NCI-H2171 treated with DMSO at 0.1 percent for 48 hours (cell line): Measurements from ENCODE around the gene MTUS2.
"Not testable (repeated sequence)": the region's sequence is repeated elsewhere in the genome, so short reads cannot be mapped to it uniquely, and the experiment has no call there.

ENCODE experiments used
- DNase-seq: peaks from one replicate; lab custom pipeline; 2025; lab: John Stamatoyannopoulos, UW

Gene MTUS2

DNA sequence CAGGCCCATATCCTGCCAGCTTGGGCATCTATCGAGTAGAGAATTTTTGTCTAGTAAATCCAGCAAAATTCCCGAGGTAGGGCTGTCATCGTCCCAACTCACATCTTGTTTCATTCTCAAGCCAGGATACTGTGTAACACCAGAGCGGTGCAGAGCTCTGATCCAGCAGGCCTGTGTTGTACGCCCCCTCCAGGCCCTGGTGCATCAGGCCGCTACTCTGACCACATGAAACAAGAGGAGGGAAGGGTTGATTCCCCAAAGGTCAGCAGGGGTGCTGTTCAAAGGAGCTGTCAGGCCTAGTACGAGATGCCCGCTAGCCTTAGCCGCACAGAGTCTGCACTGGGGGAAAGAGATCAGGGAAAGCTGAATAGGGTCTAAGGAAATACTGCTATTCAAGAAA, 499.3 kb downstream of the MTUS2 start:
- no peak for DNase-seq

DNA sequence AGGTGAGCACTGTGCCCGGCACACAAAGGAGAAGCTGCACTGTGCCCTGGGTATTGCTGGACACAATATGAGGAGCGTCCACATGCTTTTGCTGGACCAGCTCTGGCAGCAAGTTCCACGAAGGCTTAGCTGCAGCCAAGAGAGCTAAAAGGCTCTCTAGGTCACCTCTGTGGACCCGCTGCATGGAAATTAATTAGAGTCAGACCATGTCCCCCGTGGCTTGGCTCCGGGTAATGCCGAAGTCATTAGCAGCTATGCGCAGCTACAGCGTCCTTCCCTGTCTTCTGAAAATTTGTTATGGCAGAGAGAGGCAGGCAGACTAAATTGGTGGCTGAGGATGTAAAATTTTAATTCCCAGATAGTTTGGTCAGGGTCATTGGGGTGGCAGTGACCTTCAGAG, 503.8 kb downstream of the MTUS2 start:
- DNase-seq, result no peak

DNA sequence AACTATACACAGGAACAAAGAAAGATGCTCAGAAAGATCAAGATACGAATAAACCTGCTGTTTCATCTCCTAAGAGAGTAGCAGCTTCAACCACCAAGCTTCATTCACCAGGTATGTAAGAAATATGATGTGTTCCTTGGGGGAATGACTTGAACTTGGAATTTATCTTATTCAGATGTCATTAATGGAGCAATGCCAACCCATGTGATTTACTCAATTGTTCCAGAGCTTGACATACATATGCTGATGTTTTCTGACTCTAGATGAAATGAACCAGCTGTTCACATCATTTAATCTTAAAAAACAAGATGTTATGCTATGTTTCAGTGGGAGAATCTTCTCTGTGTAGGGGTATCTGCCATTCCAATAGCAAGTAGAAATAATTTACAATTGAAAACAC, 504.5 kb downstream of the MTUS2 start:
- DNase-seq, result no peak

DNA sequence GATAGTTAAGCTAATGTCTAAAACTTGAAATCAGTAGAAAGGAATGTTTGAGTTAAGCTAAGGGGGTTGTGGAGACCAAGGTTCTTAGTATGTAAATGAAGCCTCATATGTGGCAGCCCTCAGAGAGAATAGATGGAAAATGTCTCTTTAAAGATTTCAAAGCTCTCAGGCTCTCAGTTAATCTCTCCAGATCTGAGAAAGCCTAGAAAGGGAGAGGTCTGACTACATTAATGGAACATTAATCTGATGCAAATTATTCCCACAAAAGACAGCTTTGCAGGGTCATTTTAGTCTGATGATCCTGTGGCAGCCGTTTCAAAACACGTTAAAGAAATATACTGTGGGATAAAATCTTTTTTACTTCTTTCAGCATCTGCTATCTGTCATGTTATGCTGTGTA, 508.4 kb downstream of the MTUS2 start:
- no peak for DNase-seq

DNA sequence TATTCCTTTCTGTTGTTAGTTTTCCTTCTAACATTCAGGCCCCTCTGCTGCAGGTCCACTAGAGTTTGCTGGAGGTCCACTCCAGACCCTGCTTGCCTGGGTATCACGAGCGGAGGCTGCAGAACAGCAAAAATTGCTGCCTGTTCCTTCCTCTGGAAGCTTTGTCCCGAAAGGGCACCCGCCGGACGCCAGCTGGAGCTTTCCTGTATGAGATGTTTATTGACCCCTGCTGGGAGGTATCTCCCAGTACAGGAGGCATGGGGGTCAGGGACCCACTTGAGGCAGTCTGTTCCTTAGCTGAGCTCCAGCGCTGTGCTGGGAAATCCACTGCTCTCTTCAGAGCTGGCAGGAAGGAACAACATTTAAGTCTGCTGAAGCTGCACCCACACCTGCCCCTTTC, 516.2 kb downstream of the MTUS2 start:
- DNase-seq, result no peak

DNA sequence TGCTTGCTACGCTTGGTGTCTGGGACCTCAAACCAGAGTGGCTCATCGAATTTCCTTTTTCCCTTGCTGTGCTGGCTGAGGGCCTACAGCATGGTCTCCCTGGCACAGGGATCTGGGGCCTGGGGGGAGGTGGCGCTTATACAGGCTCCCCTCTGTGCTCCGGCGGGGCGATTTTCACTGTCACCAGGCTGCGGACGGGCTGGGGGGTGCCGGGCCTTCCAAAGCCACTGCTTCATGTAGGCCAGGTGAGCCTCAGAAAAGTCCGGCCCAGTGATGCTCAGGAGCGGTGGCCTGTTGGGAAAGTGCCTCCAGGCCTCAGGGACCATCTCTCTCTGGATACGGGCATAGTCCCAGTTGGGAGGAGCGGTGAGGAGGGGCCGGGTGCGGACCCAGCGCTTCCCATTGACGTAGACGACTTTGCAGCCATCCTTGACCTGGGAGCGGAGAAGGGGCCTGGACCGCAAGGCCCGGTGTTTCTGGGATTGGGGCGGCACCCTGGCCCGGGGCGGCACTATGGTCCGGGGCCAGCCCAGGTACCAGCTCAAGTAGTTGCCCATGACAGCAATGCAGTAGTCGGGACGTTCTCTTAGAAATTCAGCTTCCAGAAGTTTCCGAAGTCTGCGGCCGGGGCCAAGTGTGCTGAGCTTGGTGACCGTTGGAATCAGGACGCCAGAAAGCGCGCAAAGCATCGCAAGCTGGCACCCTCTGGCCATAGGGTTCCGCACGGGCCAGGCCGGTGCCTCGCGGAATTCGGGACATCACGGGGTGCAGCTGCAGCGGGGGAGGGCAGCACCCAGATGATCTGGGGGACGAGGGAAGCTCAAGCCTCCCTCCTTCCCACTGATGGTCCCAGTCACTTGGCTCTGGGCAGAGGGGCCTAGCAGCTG, 519.5 kb downstream of the MTUS2 start:
- no peak for DNase-seq

DNA sequence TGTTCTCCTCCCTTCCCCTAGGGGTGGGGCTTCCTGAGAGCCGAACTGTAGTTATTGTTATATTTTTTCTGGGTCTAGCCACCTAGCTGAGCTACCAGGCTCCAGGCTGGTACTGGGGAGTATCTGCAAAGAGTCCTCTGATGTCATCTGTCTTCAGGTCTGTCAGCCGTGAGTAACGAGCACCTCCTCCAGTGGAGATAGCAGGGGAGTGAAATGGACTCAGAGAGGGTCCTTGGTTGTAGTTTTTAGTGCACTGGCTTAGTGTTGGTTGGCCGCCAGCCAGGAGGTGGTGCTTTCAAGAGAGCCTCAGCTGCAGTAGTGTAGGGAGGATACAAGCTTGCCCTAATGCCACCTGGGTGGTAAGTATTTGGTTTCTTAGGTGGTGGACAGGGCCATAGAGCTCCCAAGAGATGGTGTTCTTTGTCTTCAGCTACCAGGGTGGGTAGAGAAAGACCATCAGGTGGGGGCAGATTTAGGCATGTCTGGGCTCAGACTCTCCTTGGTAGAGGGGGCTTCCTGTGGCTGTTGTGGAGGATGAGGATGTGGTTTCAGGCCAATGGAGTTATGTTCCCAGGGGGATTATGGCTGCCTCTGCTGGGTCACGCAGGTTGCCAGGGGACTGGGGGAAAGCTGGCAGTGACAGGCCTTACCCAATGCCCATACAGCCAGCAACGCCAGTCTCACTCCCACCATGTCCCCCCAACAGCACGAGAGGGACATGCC, 525.9 kb downstream of the MTUS2 start:
- not testable (repeated sequence) for DNase-seq

DNA sequence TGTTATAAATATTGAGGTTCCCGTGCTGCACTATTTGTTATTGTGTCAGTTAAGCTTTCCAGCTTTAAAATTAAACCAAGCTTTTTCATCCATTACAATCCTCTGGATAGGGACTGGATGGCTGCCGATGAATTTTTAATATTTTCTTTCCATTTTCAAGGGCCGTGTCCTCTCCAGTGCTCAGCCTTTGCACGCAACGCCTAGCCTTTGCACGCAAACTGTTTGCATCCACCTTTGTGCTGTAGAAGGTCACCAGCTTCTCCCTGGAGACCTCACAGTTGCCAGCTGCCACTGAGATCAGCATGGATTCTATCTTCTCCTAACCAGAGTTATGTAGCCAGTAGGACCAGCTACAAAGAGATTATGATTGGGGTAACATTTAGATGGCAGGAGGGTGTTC, 534.9 kb downstream of the MTUS2 start:
- DNase-seq, result no peak

DNA sequence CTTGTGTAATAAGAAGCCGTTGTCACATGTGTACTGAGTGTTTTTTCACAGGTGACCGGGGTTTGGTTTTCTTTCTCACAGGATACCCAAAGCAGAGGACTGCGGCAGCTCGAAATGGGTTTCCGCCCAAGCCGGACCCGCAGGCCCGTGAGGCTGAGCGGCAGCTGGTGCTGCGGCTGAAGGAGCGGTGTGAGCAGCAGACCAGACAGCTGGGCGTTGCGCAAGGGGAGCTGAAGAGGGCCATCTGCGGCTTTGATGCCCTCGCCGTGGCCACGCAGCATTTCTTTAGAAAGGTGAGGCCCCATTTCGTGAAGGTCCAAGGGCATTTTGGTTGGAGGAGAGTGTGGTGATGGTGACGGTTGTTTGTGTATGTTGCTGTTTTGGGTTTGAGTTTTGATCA, 539.0 kb downstream of the MTUS2 start:
- DNase-seq, result no peak

DNA sequence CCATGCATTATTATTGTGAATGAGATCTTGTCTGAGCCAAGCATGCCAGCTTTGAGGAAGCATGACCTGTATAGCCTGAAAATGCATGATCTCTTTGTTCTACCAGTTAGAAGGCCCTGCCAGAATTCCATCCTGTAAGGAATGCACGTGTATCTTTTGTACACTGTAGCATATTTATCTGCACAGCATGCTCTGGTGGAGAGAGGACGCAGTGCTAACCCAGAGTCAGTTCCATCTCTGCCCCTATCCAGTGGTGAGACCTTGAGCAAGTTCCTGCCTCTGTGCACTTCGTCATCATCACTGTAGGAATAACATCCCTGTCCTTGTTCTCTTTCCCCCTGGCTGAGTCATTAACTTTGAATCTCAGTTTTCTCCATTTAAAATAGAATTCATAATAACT, 541.6 kb downstream of the MTUS2 start:
- no peak for DNase-seq

DNA sequence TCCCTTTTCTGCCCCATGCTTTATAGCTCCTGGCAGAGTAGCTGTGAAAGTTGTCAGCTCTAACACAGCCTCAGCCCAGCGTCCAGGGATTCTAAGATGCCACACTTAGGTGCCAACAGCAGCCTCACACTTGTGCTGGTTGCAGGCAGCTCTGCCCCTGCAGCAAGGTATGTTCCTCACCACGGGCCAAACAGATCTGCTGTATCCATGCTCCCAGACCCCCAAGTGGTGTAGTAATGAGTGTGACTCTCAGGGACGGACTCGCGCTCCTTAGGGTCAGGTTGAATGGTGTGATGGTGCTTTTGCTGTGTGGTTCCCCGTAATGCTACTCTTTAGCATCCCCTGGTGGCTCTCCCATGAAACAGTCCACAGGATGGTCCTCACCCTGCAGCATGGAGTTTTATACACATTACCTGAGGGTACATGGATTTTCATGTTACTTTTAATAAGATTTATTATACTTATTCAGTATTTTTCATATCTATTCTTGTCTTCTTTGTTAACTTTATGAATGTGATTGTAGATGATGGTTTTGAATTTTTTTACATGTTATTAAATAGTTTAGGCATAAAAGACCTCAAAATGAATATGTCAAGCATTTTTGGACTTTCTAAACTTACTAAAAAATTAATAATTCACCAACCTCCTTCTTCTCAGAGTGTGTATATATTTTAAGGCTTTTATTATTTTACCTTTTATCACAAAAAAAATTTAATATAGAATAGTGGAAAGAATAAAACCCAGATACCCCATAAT, 542.9 kb downstream of the MTUS2 start:
- peak; percentile 7 for DNase-seq

DNA sequence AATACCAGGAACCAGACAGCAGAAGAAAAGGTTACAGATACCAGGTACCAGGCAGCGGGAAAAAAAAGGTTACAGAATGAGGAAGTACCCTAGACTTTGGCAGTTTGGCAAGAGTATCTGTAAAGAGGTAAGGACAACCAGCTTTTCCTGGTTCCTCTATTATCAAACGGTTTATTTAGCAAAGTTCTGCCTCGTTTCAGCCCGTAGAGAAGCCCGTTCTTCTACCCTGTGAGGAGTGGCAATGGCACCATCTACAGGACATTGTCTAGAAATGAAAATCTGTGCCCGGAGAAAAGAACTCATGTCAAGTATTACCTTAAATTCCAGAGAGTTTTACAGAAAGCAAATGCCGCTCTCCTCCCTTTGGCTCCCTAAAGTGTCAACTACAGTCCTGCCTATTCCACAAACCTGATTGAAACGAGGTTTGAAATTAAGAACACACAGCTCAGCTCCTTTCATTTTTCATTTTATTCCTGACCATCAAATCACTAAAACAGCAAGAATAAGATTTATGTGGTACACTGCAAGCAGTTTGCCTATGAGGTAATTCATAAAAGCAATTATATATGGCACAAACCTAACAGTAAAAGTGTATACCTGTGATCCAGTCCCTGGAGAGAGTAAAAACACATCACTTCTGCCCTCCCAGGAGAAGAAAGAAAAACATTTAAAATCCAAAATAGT, 549.1 kb downstream of the MTUS2 start:
- no peak for DNase-seq

DNA sequence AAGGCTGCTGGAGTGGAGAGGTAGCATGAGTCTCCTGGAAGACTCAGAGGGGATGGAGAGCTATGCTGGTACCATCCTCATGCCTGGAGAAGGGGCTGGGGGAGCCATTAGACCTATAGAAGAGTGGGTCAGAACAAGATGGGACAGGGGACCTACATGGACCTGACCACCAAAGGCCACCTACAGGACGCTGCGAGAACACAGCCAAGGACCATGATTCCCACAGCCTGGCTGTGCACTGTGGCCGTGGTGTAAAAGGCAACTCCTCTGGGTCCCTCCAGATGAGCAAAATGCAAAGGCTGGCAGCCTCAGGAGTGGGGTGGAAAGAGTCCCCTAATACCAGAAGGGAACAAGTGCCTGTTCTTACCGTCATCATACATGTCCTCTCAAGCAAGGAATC, 559.1 kb downstream of the MTUS2 start:
- DNase-seq, result no peak

DNA sequence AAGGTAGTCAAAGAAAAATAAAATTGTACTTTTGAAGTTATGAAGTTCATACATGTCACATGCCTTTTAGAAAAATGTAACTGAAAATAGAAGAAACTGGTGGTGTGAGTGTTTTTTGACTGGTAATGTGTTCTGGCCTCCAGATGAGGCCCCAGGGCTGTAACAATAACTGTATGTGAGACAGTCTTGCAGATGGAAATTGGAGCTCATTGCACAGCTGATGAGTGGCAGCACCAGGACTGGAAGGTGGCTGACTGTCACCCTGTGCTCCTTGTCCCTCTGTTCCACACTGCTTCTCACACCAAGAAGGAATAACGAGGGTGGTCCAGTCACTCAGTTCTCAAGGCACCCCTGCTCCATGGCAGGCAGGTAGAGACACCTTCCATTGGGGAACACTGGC, 559.7 kb downstream of the MTUS2 start:
- no peak for DNase-seq

DNA sequence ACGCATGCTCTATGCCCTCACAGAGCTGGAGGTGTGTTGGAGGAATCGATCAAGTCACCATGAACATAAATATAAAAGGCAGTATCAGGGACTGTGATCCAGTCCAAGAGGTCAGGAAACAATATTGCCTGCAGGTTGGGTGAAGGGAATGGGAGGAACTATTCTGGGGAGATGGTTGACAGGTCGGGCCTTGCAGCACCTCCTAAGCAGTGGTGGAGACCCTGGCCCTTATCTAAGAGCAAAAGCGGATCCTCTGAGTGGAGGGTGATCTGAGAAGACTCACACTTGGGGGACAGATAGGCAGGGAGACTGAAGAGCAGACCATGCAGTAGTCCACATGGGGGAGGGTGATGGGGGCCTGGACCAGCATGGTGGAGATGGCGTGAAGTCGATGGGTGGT, 561.9 kb downstream of the MTUS2 start:
- no peak for DNase-seq

DNA sequence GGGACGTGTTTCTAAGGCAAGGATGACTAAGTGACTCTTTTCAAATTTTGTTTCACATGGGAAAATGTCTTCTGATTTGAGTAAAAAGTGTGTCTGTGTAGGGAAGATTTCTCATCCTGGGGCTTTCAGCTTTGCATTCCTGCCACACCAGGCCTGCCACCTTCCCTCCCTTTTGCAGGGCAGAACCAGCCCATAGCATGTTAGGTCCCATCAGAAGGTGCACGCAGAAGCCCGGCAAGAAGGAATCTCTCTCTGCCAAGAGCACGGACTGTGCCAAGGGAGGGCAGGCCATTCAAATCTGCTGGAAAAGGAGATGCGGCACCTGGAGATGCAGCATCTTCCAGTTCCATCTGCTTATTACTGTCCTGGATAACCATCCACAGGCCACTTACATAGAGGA, 563.3 kb downstream of the MTUS2 start:
- DNase-seq, result no peak

DNA sequence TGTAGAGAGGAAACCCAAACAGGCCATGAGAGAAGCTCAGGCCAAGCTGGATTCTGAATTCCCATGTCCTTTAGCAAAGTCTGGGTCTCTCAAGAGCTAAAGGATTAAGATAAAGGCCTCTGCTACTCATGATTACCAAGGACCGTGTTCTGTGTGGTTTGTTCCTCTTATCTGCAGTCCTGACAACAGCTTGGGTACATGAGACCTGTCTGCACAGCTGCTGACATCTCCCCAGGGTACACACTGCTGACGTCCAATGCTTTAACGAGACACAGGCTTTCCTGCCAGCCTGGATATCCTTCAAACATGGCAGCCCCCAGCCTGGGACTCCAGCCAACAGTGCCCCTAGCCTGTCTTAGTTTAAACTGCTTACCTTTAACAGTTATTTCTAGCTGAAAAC, 564.3 kb downstream of the MTUS2 start:
- peak; percentile 19 for DNase-seq

DNA sequence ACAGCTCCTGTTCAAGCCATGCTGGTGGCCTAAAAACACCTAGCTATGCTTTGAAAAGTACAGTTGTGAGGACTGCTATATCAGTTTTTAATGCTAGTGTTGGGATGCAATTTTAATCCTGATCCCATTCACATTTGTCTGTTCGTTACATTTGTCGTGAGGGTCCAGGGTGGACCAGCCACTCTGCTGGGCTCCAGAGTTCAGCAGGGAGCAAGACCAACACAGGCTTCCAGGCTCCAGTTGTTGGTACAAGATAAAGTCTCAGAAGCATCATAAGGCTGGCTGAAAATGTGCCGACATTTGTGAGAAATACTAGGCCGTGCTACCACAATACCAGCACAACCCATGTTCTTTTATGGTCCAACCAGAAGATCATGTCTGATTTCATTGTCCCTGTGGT, 564.7 kb downstream of the MTUS2 start:
- DNase-seq, result no peak

DNA sequence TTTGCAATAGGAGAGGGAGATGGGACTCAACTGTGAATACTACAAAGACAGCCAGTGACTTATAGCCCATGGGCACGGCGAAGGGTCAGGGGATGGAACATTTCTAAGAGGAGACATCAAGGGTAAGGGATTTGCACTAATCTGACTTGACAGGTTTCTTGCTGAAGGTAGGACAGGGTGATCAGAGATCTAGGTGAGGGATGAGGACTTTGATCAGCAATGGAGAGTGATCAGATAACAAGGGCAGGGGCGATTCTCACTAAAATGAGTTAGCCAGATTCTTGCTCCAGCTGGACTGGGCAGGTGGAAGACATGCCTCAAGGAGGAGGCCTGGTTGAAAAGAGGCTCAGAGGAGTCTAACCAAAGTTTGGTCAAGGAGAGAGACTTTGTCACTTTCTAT, 566.1 kb downstream of the MTUS2 start:
- DNase-seq, result no peak

DNA sequence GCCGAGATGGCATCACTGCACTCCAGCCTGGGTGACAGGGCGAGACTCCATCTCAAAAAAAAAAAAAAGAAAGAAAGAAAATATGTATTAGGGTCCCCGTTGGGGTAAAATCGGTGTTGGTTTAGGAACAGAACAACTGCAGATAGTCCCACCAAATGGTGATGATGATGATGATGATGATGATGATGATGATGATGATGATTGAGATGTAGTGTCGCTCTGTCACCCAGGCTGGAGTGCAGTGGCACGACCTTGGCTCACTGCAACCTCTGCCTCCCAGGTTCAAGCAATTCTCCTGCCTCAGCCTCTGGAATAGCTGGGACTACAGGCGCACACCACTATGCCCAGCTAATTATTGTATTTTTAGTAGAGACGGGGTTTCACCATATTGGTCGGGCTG, 570.5 kb downstream of the MTUS2 start:
- not testable (repeated sequence) for DNase-seq

DNA sequence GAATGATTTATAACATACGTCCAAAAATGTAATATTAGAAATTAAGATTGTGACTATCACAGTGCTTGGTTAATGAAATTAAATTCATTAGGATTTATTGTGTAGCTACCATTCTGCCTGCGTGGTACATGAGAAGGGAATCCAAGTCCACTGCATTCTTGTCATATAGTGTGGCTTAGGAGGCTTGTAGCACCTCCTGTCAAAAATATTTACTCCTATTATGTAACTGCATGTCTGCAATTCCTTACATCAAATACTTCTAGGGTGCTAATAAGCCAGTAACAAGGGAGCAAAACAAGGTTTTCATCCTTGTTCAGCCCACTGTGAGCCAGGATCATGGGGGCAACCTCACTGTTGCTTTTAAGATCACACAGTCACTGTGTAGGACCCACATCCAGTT, 576.3 kb downstream of the MTUS2 start:
- no peak for DNase-seq

DNA sequence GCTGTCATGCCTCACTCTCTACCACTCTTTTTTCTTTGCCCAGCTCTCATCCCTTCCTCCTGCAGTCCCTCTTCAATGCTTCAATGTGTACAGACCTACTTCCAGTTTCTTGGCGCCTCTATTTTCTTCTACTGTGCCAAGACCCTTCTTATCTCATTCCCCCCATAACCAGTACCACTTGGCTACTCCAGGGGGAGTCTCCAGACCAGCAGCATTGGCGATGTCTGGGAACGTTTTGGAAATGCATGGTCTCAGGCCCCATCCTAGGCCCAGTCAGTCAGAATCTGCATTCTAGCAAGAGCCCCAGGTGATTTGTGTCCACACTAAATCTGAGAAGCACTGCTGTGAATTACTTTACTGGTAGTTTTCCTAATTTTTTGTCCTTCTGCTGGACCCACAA, 577.1 kb downstream of the MTUS2 start:
- DNase-seq, result no peak
